Measurements from ENCODE around the gene TXNDC16. TPM values are rescaled to one million over a fixed set of nuclear protein-coding genes. Genes with fewer than 3 reads are reported as not detected.

The TXNDC16 gene
- polyA plus RNA-seq, 3 donors = 2.6 to 4.1 (median 3.8) TPM

DNA sequence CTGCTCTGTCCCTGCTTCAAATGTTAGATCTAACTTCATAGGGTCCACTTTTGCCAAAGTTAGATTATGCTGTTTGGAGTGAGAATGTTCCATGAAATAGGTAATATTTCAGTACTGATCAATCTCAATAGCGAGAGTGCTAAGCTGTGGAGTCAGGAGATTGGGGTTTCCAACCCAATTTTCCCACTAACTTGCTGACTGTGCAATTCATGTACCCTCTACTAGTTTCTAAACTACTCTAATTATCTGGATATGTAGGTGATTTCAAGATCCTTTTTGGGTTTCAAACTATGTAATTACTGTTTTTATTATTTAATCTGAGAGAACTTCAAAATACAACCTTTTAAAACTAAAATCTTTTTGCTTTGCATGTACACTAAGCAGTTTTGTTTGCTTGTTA is 46.3 kb upstream of the TXNDC16 start:
- no peak overlapping the region for H3K27ac ChIP-seq (ENCODE audit: low read depth in 1 of 2, low read length in 2 of 2)
- no peaks in the 10 kb centered on the region for H3K4me1 ChIP-seq (ENCODE audit: control insufficient read depth in 1 of 2, insufficient read depth in 2 of 2, low read length in 2 of 2)
- H3K27me3 Mint-ChIP-seq (ENCODE audit: low read depth in 3 of 3) = peaks cover 0 to 2% (median 0%) of the 10 kb centered on the region in 3 donors
- H4K20me1 ChIP-seq (ENCODE audit: insufficient read depth, low read length) = no peaks in the 10 kb centered on the region
- H3K36me3 Mint-ChIP-seq = no peaks in the 10 kb centered on the region
- H3K36me3 ChIP-seq (replicated peaks in 1 of 2; ENCODE audit: control insufficient read depth in 1 of 2, insufficient read depth in 2 of 2, low read length in 2 of 2) = no peaks in the 10 kb centered on the region
- DNase-seq = no peak
- H3K4me3 ChIP-seq (replicated peaks in 1 of 3; ENCODE audit: low read depth in 2 of 3, low read length in 3 of 3) = no peak overlapping the region
- intact Hi-C loops (cut with micrococcal nuclease) = no loop called here
- TF ChIP-seq CTCF (IDR thresholded peaks at IDR 0.05) = no peak
- WGBS (ENCODE audit: insufficient coverage) = no CpG with 5 or more reads among the region's 1 CpG
- no peaks in the 10 kb centered on the region for H3K79me2 ChIP-seq (ENCODE audit: insufficient read depth, low read length)
- H3K9me3 Mint-ChIP-seq = peaks cover 3 to 23% (median 12%) of the 10 kb centered on the region in 7 donors
- H3K27ac Mint-ChIP-seq = no peak overlapping the region
- H3K4me2 ChIP-seq (replicated peaks; ENCODE audit: extremely low read depth, low read length, poor library complexity, severe bottlenecking) = no peak overlapping the region
- peaks cover 5% of the 10 kb centered on the region for H3K4me1 Mint-ChIP-seq
- no peak overlapping the region for H3K9ac ChIP-seq (ENCODE audit: insufficient read depth, low read length, poor library complexity, severe bottlenecking)
- H3K27me3 ChIP-seq (ENCODE audit: control insufficient read depth in 2 of 2, insufficient read depth in 2 of 2, low read length in 2 of 2) = no peaks in the 10 kb centered on the region
- H3K9me3 ChIP-seq (replicated peaks in 1 of 2; ENCODE audit: control insufficient read depth in 1 of 2, insufficient read depth in 1 of 2, low read length in 2 of 2) = no peaks in the 10 kb centered on the region
- H3K4me3 Mint-ChIP-seq = no peak overlapping the region
- H2AFZ ChIP-seq (ENCODE audit: insufficient read depth, low read depth, low read length, poor library complexity, severe bottlenecking) = no peak overlapping the region

DNA sequence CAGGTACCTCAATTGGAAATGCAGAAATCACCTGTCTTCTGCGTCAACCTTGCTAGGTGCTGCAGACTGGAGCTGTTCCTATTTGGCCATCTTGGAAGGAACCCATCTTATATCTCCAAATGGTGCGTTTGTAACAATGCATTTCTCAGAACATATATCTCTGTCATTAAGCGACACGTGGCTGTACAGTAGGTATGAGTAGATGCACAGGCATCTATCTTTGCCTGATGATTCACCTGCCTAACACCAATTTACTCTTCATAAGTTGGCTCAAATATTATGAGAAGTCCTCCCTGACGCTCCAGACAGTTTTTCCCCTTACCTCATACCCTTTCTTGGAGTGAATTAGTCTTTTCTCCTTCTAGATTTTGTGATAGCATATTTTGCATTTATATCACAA is 44.6 kb upstream of the TXNDC16 start:
- H3K27ac Mint-ChIP-seq = no peak overlapping the region
- H3K4me1 Mint-ChIP-seq = no peaks in the 10 kb centered on the region
- no peaks in the 10 kb centered on the region for H3K36me3 Mint-ChIP-seq
- peaks cover 0 to 2% (median 0%) of the 10 kb centered on the region in 3 donors for H3K27me3 Mint-ChIP-seq (ENCODE audit: low read depth in 3 of 3)
- Histone ChIP-seq H4K20me1 (ENCODE audit: insufficient read depth, low read length) (no peaks in the 10 kb centered on the region), H3K4me3 (replicated peaks in 1 of 3; ENCODE audit: low read depth in 2 of 3, low read length in 3 of 3) (no peak overlapping the region), H3K36me3 (replicated peaks in 1 of 2; ENCODE audit: control insufficient read depth in 1 of 2, insufficient read depth in 2 of 2, low read length in 2 of 2) (no peaks in the 10 kb centered on the region), H3K27me3 (ENCODE audit: control insufficient read depth in 2 of 2, insufficient read depth in 2 of 2, low read length in 2 of 2) (no peaks in the 10 kb centered on the region), H2AFZ (ENCODE audit: insufficient read depth, low read depth, low read length, poor library complexity, severe bottlenecking) (no peak overlapping the region), H3K4me2 (replicated peaks; ENCODE audit: extremely low read depth, low read length, poor library complexity, severe bottlenecking) (no peak overlapping the region), H3K79me2 (ENCODE audit: insufficient read depth, low read length) (no peaks in the 10 kb centered on the region), H3K27ac (ENCODE audit: low read depth in 1 of 2, low read length in 2 of 2) (no peak overlapping the region), H3K9ac (ENCODE audit: insufficient read depth, low read length, poor library complexity, severe bottlenecking) (no peak overlapping the region), H3K9me3 (replicated peaks in 1 of 2; ENCODE audit: control insufficient read depth in 1 of 2, insufficient read depth in 1 of 2, low read length in 2 of 2) (no peaks in the 10 kb centered on the region), H3K4me1 (ENCODE audit: control insufficient read depth in 1 of 2, insufficient read depth in 2 of 2, low read length in 2 of 2) (no peaks in the 10 kb centered on the region)
- H3K9me3 Mint-ChIP-seq = peaks cover 5 to 23% (median 13%) of the 10 kb centered on the region in 7 donors
- no peak overlapping the region for H3K4me3 Mint-ChIP-seq
- no peak for DNase-seq
- 100% methylated on average over 2 of the region's 5 CpGs for WGBS (ENCODE audit: insufficient coverage)
- intact Hi-C loops (cut with micrococcal nuclease) = no loop called here
- no peak for TF ChIP-seq CTCF (IDR thresholded peaks at IDR 0.05)
